ENCODE results near the gene MYBL2. TPM values are rescaled to one million over a fixed set of nuclear protein-coding genes. Genes with fewer than 3 reads are reported as not detected.

The MYBL2 gene
- polyA plus RNA-seq, 1 of the 3 experiments (the other 2 are of a cell fraction): 9.7 TPM

- TF ChIP-seq REST (IDR thresholded peaks at IDR 0.05; ENCODE audit: low read depth, low read length): no peak
- TF ChIP-seq NRF1 (IDR thresholded peaks at IDR 0.05; ENCODE audit: low read depth, low read length): no peak
- no peak for TF ChIP-seq EZH2phosphoT487 (IDR thresholded peaks at IDR 0.05; ENCODE audit: borderline replicate concordance, low read depth)
- TF ChIP-seq GATA2 (CRISPR knock-in tag; IDR thresholded peaks at IDR 0.05): no peak
- TF ChIP-seq CTCF (IDR thresholded peaks at IDR 0.05): no peak
- no peak for TF ChIP-seq RCOR1 (IDR thresholded peaks at IDR 0.05; ENCODE audit: low read length)
These were observed 49.2 kb downstream of the MYBL2 start (continued) for GRCh38 chr20:43716123-43716522.

- H3K4me1 ChIP-seq (ENCODE audit: control insufficient read depth in 1 of 2, insufficient read depth in 2 of 2, low read depth in 1 of 2, low read length in 1 of 2): peaks cover 0 to 3% of the 10 kb centered on the region in 2 experiments; a peak in 1 of 4 replicates
- no peaks in the 10 kb centered on the region for H3K9me3 ChIP-seq
- no peaks in the 10 kb centered on the region for H4K20me1 ChIP-seq (ENCODE audit: insufficient read depth)
- ChIA-PET CTCF (interaction anchor here (1.8 kb wide), 1 partner anchor 179 kb away, joined by 7 read pairs; no protein-coding TSS in a partner anchor), POLR2A (no interaction called here)
- H3K4me3 ChIP-seq (ENCODE audit: low read depth in 2 of 2, low read length in 1 of 2): no peak overlapping the region
- H3K9ac ChIP-seq: no peak overlapping the region
- no peaks in the 10 kb centered on the region for H3K27me3 ChIP-seq (ENCODE audit: insufficient read depth)
- peaks cover 0 to 3% of the 10 kb centered on the region in 2 experiments for H3K36me3 ChIP-seq (replicated peaks in 1 of 2; ENCODE audit: control insufficient read depth in 1 of 2, insufficient read depth in 2 of 2, low read length in 1 of 2)
- DNase-seq: no peak
- no peak overlapping the region for H3K27ac ChIP-seq (ENCODE audit: low read depth in 2 of 2, low read length in 1 of 2)
- 96% methylated on average over 12 of the region's 12 CpGs for WGBS (ENCODE audit: low lambda C conversion rate)
- no peak overlapping the region for H3K4me2 ChIP-seq
- no peaks in the 10 kb centered on the region for H3K9me2 ChIP-seq
- H2AFZ ChIP-seq (ENCODE audit: low read depth): no peak overlapping the region
- no peaks in the 10 kb centered on the region for H3F3A ChIP-seq (replicated peaks; ENCODE audit: insufficient read depth)
- no peaks in the 10 kb centered on the region for H3K79me2 ChIP-seq (ENCODE audit: insufficient read depth)
- no peak for TF ChIP-seq USF2 (IDR thresholded peaks at IDR 0.05; ENCODE audit: borderline replicate concordance, low read depth, low read length)
- TF ChIP-seq GATA2 (CRISPR knock-in tag; IDR thresholded peaks at IDR 0.05): no peak
- TF ChIP-seq YY1 (IDR thresholded peaks at IDR 0.05; ENCODE audit: low read depth): no peak
- no peak for TF ChIP-seq RAD21 (IDR thresholded peaks at IDR 0.05; ENCODE audit: low read length)
- no peak for TF ChIP-seq SIN3A (IDR thresholded peaks at IDR 0.05; ENCODE audit: borderline replicate concordance, low read depth, low read length)
- no peak for TF ChIP-seq PBX3 (IDR thresholded peaks at IDR 0.05)
- TF ChIP-seq REST (IDR thresholded peaks at IDR 0.05; ENCODE audit: low read depth, low read length): no peak
- no peak for TF ChIP-seq RCOR1 (IDR thresholded peaks at IDR 0.05; ENCODE audit: low read length)
- no peak for TF ChIP-seq NFIC (IDR thresholded peaks at IDR 0.05; ENCODE audit: borderline replicate concordance)
- TF ChIP-seq MXI1 (IDR thresholded peaks at IDR 0.05; ENCODE audit: low read depth, low read length): no peak
- TF ChIP-seq EP300 (IDR thresholded peaks at IDR 0.05; ENCODE audit: borderline replicate concordance in 1 of 2, low read depth in 1 of 2, low read length in 1 of 2): no peak
- TF ChIP-seq SMC3 (IDR thresholded peaks at IDR 0.05; ENCODE audit: low read depth, low read length): no peak
These were observed 50.1 kb downstream of the MYBL2 start for GRCh38 chr20:43716757-43717615.

All from SK-N-SH (cell line).